SJSA1 (cell line): ENCODE data around the gene ERCC1. TPM values are rescaled to one million over a fixed set of nuclear protein-coding genes. Genes with fewer than 3 reads are reported as not detected.

Source experiments
- DNase-seq, 2 experiments: peaks; one replicate each; pipeline ENCODE4 v3.0.0-alpha.2; 2015 to 2020; ENCODE audit warnings: low spot score in 2 of 2, low read depth in 1 of 2
- H3K27ac ChIP-seq: fragments of 250-450 bp; sonication (Bioruptor Pico); 2 replicates; pipeline ENCODE4 v1.5.1; 2020; ENCODE audit warnings: mild to moderate bottlenecking, moderate library complexity
- H3K27me3 ChIP-seq: fragments of 250-450 bp; sonication (Bioruptor Pico); replicated peaks from 2 replicates; pipeline ENCODE4 v1.5.1; 2020; ENCODE audit warnings: mild to moderate bottlenecking, moderate library complexity
- H3K36me3 ChIP-seq: fragments of 250-450 bp; sonication (Bioruptor Pico); 2 replicates; pipeline ENCODE4 v1.5.1; 2020; ENCODE audit warnings: mild to moderate bottlenecking
- H3K4me1 ChIP-seq: fragments of 250-450 bp; sonication (Bioruptor Pico); replicated peaks from 2 replicates; pipeline ENCODE4 v1.6.1; 2021; ENCODE audit warnings: mild to moderate bottlenecking
- H3K4me3 ChIP-seq: fragments of 250-450 bp; sonication (Bioruptor Pico); 2 replicates; pipeline ENCODE4 v1.5.1; 2020; ENCODE audit warnings: mild to moderate bottlenecking
- H3K9me3 ChIP-seq: fragments of 250-450 bp; sonication (Bioruptor Pico); replicated peaks from 2 replicates; pipeline ENCODE4 v1.5.1; 2020; ENCODE audit warnings: mild to moderate bottlenecking
- total RNA-seq: library from RNA; depleted of rRNA; stranded (reverse); fragments of >200 nt; shearing (Covaris generic); gene quantifications from 2 replicates; pipeline ENCODE4 v1.2.3, GENCODE V29; 2014; rRNA removed

The ERCC1 gene
- total RNA-seq, 1 experiment from 2014 or later = 102 TPM

- Histone ChIP-seq H3K27ac (no peak overlapping the region), H3K27me3 (no peaks in the 10 kb centered on the region), H3K36me3 (peaks cover 90% of the 10 kb centered on the region), H3K4me1 (peaks cover 11% of the 10 kb centered on the region), H3K4me3 (no peak overlapping the region), H3K9me3 (no peaks in the 10 kb centered on the region)
- no peak for DNase-seq
Measured at GRCh38 chr19:45364696-45365095, 59.0 kb downstream of the ERCC1 start.

- no peak overlapping the region for H3K27ac ChIP-seq
- no peaks in the 10 kb centered on the region for H3K9me3 ChIP-seq
- DNase-seq = no peak
- H3K27me3 ChIP-seq = no peaks in the 10 kb centered on the region
- H3K36me3 ChIP-seq = peaks cover 91% of the 10 kb centered on the region
- peaks cover 4% of the 10 kb centered on the region for H3K4me1 ChIP-seq
- H3K4me3 ChIP-seq = no peak overlapping the region
Measured at GRCh38 chr19:45363861-45364459, 59.8 kb downstream of the ERCC1 start.

GRCh38 chr19:45362291-45362690 is 61.4 kb downstream of the ERCC1 start:
- Histone ChIP-seq H3K36me3 (peaks cover 93% of the 10 kb centered on the region), H3K4me3 (no peak overlapping the region), H3K4me1 (no peaks in the 10 kb centered on the region), H3K27ac (no peak overlapping the region), H3K9me3 (no peaks in the 10 kb centered on the region), H3K27me3 (no peaks in the 10 kb centered on the region)
- no peak for DNase-seq

- H3K36me3 ChIP-seq = peaks cover 93% of the 10 kb centered on the region
- no peak overlapping the region for H3K27ac ChIP-seq
- no peaks in the 10 kb centered on the region for H3K27me3 ChIP-seq
- DNase-seq = no peak
- H3K4me1 ChIP-seq = no peaks in the 10 kb centered on the region
- no peak overlapping the region for H3K4me3 ChIP-seq
- no peaks in the 10 kb centered on the region for H3K9me3 ChIP-seq
Measured at GRCh38 chr19:45361608-45362007, 62.1 kb downstream of the ERCC1 start.

- Histone ChIP-seq H3K36me3 (peaks cover 93% of the 10 kb centered on the region), H3K4me1 (no peaks in the 10 kb centered on the region), H3K9me3 (no peaks in the 10 kb centered on the region), H3K4me3 (no peak overlapping the region), H3K27me3 (no peaks in the 10 kb centered on the region), H3K27ac (no peak overlapping the region)
- DNase-seq = no peak
Measured at GRCh38 chr19:45358213-45358792, 65.4 kb downstream of the ERCC1 start.

- Histone ChIP-seq H3K4me3 (no peak overlapping the region), H3K27me3 (no peaks in the 10 kb centered on the region), H3K9me3 (no peaks in the 10 kb centered on the region), H3K27ac (no peak overlapping the region), H3K4me1 (no peaks in the 10 kb centered on the region), H3K36me3 (peaks cover 93% of the 10 kb centered on the region)
- no peak for DNase-seq
Measured at GRCh38 chr19:45357445-45357783, 66.3 kb downstream of the ERCC1 start.

Other genes with a start within 250 kb of the ERCC1 start
- 13.3 and 19.9 TPM in 2 replicates for gene TRAPPC6A, start 245.7 kb downstream of the ERCC1 start, total RNA-seq
- 2.9 and 10.6 TPM in 2 replicates for gene BLOC1S3, start 245.1 kb downstream of the ERCC1 start, total RNA-seq
- gene EXOC3L2, start 178.5 kb downstream of the ERCC1 start, total RNA-seq = 0.05 TPM in 1 of 2 replicates, not detected in the other
- gene MARK4, start 172.6 kb downstream of the ERCC1 start, total RNA-seq = 11.3 and 15.6 TPM in 2 replicates
- gene CKM, start 101.0 kb downstream of the ERCC1 start, total RNA-seq = not detected in 2 replicates
- gene KLC3, start 83.2 kb downstream of the ERCC1 start, total RNA-seq = 0.37 TPM in 1 of 2 replicates, not detected in the other
- gene ERCC2, start 53.3 kb downstream of the ERCC1 start, total RNA-seq = 45.8 and 63.4 TPM in 2 replicates
- 5.1 and 5.6 TPM in 2 replicates for gene PPP1R13L, start 18.8 kb downstream of the ERCC1 start, total RNA-seq
- 10.5 and 25.5 TPM in 2 replicates for gene POLR1G, start 17.3 kb downstream of the ERCC1 start, total RNA-seq
- 1.1 TPM in 1 of 2 replicates, not detected in the other for gene FOSB, start 44.1 kb upstream of the ERCC1 start, total RNA-seq
- 5.1 and 7.5 TPM in 2 replicates for gene RTN2, start 73.1 kb upstream of the ERCC1 start, total RNA-seq
- gene PPM1N, start 74.5 kb upstream of the ERCC1 start, total RNA-seq = 0.29 TPM in 1 of 2 replicates, not detected in the other
- gene VASP, start 83.6 kb upstream of the ERCC1 start, total RNA-seq = 115 TPM in 2 replicates
- 10.7 and 18.2 TPM in 2 replicates for gene OPA3, start 160.9 kb upstream of the ERCC1 start, total RNA-seq
- not detected in 2 replicates for gene GPR4, start 178.3 kb upstream of the ERCC1 start, total RNA-seq
- 33.6 and 45.4 TPM in 2 replicates for gene EML2, start 215.5 kb upstream of the ERCC1 start, total RNA-seq
- gene GIPR, start 244.3 kb upstream of the ERCC1 start, total RNA-seq = 0.72 and 2.1 TPM in 2 replicates